Right cardiac atrium (tissue), 5 donors: ENCODE data around the gene OR7C1. TPM values are rescaled to one million over a fixed set of nuclear protein-coding genes. Genes with fewer than 3 reads are reported as not detected.
"Not testable (repeated sequence)": the region's sequence is repeated elsewhere in the genome, so short reads cannot be mapped to it uniquely, and the experiment has no call there.

Source experiments
- ATAC-seq, 2 donors: fragments of 200-7000 bp; cut with Tn5 transposase; one replicate each; pipeline versions ENCODE4 v1.8.0 to v1.9.1; 2020; ENCODE audit warnings: moderate library complexity in 2 of 2, mild to moderate bottlenecking in 1 of 2
- DNase-seq, 3 donors: peaks; one replicate each; pipeline ENCODE4 v3.0.0-alpha.2; 2020
- H3K27ac ChIP-seq: one replicate; pipeline ENCODE4 v1.5.1; 2013; ENCODE audit warnings: mild to moderate bottlenecking, low read length, control low read depth, moderate library complexity
- H3K27me3 ChIP-seq: one replicate; pipeline ENCODE4 v1.6.1; 2013; ENCODE audit not compliant: control insufficient read depth, insufficient read depth
- H3K4me1 ChIP-seq: one replicate; pipeline ENCODE4 v1.6.1; 2013; ENCODE audit warnings: low read length; ENCODE audit not compliant: control insufficient read depth, insufficient read depth
- H3K4me3 ChIP-seq: one replicate; pipeline ENCODE4 v1.5.1; 2013; ENCODE audit warnings: low read length, control low read depth
- H3K9me3 ChIP-seq: one replicate; pipeline ENCODE4 v1.6.1; 2013; ENCODE audit warnings: low read length; ENCODE audit not compliant: control insufficient read depth
- WGBS: extraction: QIAGEN DNeasy Blood & Tissue Kit; methylation state at CpG from one replicate; pipeline ENCODE4 v1.1.7; 2013; 5-methylcytosine and 5-hydroxymethylcytosine counted together
- intact Hi-C, 4 donors: fragments of 100-400 bp; cut with DNase I; formaldehyde crosslinking; loops; one replicate each; pipeline versions ENCODE4 v1.11.0 to v1.14.0; 2022 to 2023
- polyA plus RNA-seq: library from polyadenylated mRNA; stranded (reverse); fragments of 200-250 nt; gene quantifications from one replicate; pipeline ENCODE4 v1.2.3, GENCODE V29; 2013
- total RNA-seq, 4 donors: library from RNA; stranded (reverse); fragmentation: NEBNext Ultra II Directional; extraction: Animal tissue kit (Norgen Biotek cat#: 25700); gene quantifications; one replicate each; pipeline ENCODE4 v1.2.1, GENCODE V29; 2021
- donor health status: healthy with polysubstance abuse.
- donor health status: DM: no; HTN: yes; CAD: no.
- donor health status: DM: no; HTN: no; CAD: no.
- donor health status: DM: no; HTN: yes; CAD: no; lungs with severe emphysema.
- donor health status: DM: yes; HTN: yes; CAD: no.

The OR7C1 gene
- total and polyA plus RNA-seq, 5 donors = 0.05 TPM; not detected in 4

GRCh38 chr19:14774373-14774772 is 60.6 kb downstream of the OR7C1 start:
- Histone ChIP-seq H3K4me1 (no peaks in the 10 kb centered on the region), H3K27ac (no peak overlapping the region), H3K9me3 (no peaks in the 10 kb centered on the region), H3K4me3 (no peak overlapping the region), H3K27me3 (no peaks in the 10 kb centered on the region)
- WGBS = 76% methylated on average over 10 of the region's 10 CpGs
- DNase-seq (no peak), ATAC-seq (no peak)
- intact Hi-C loops = no loop called here

GRCh38 chr19:14773722-14774121 is 61.3 kb downstream of the OR7C1 start:
- WGBS = 77% methylated on average over 9 of the region's 9 CpGs
- not testable (repeated sequence) for H3K9me3 ChIP-seq, H3K27me3 ChIP-seq

GRCh38 chr19:14772995-14773394 is 62.0 kb downstream of the OR7C1 start:
- H3K4me1 ChIP-seq = no peaks in the 10 kb centered on the region
- no peaks in the 10 kb centered on the region for H3K27me3 ChIP-seq
- 89% methylated on average over 7 of the region's 7 CpGs for WGBS
- H3K27ac ChIP-seq = no peak overlapping the region
- H3K4me3 ChIP-seq = no peak overlapping the region
- ATAC-seq (no peak), DNase-seq (no peak)
- no peaks in the 10 kb centered on the region for H3K9me3 ChIP-seq
- intact Hi-C loops = no loop called here

More at GRCh38 chr19:14773722-14774121, 61.3 kb downstream of the OR7C1 start:
- H3K4me1 ChIP-seq, DNase-seq, intact Hi-C loops, ATAC-seq, H3K4me3 ChIP-seq, H3K27ac ChIP-seq: not testable (repeated sequence)

DNA sequence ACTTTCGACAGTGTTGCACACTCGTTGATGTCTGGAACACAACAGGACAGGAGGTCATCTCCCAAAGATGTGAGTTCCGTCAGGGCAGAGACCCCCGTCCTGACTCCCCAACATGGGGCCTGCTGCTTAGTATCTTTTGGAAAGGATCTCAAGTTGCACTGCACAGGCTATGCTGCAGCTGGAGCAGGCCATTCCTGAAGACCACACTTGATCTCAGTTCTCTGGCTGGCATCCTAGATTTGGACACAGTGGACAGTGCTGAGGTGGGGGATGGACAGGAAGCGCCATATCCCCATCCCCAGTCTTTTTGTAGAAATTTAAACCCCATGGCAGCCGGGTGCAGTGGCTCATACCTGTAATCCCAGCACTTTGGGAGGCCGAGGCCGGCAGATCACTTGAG is 62.5 kb downstream of the OR7C1 start:
- Histone ChIP-seq H3K4me3 (no peak overlapping the region), H3K27me3 (no peaks in the 10 kb centered on the region), H3K9me3 (no peaks in the 10 kb centered on the region), H3K4me1 (no peaks in the 10 kb centered on the region), H3K27ac (no peak overlapping the region)
- no peak for DNase-seq
- 81% methylated on average over 8 of the region's 8 CpGs for WGBS
- intact Hi-C loops = no loop called here
- no peak for ATAC-seq

GRCh38 chr19:14770944-14771839 is 63.8 kb downstream of the OR7C1 start:
- 71% methylated on average over 11 of the region's 11 CpGs for WGBS
- no peak overlapping the region for H3K4me3 ChIP-seq
- no peak for ATAC-seq
- intact Hi-C loops = no loop called here
- no peak overlapping the region for H3K27ac ChIP-seq
- DNase-seq = no peak
- H3K27me3 ChIP-seq = no peaks in the 10 kb centered on the region
- H3K4me1 ChIP-seq = no peaks in the 10 kb centered on the region
- no peaks in the 10 kb centered on the region for H3K9me3 ChIP-seq

GRCh38 chr19:14770136-14770535 is 64.8 kb downstream of the OR7C1 start:
- WGBS = 68% methylated on average over 5 of the region's 5 CpGs
- no peaks in the 10 kb centered on the region for H3K4me1 ChIP-seq
- ATAC-seq = no peak
- intact Hi-C loops = no loop called here
- no peaks in the 10 kb centered on the region for H3K27me3 ChIP-seq
- no peak overlapping the region for H3K27ac ChIP-seq
- no peak for DNase-seq
- no peak overlapping the region for H3K4me3 ChIP-seq
- H3K9me3 ChIP-seq = no peaks in the 10 kb centered on the region

GRCh38 chr19:14769201-14769600 is 65.8 kb downstream of the OR7C1 start:
- no peak overlapping the region for H3K27ac ChIP-seq
- no peak for ATAC-seq
- no peaks in the 10 kb centered on the region for H3K4me1 ChIP-seq
- H3K4me3 ChIP-seq = no peak overlapping the region
- intact Hi-C loops = no loop called here
- no peaks in the 10 kb centered on the region for H3K27me3 ChIP-seq
- DNase-seq = no peak
- 84% methylated on average over 5 of the region's 5 CpGs for WGBS
- H3K9me3 ChIP-seq = no peaks in the 10 kb centered on the region

DNA sequence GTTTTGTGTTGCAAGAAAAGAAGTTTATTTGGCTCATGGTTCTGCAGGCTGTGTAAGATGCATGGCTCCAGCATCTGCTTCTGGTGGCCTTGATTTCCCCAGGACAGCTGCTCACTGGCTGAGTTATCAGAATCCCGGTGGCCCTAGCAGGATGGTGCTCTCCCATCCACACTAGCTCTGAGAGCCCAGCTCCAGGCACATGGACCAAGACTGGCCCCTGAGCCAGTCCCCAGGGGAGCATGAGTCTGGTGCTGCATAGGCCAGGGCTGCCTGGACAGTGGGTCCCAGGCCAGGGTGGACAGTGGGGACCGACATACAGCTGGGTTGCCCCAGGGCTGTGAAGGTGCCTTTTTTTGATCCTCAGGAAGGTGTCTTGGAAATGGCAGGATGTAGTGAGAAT is 67.0 kb downstream of the OR7C1 start:
- 79% methylated on average over 2 of the region's 2 CpGs for WGBS
- DNase-seq (no peak), ATAC-seq (no peak)
- H3K27ac ChIP-seq = no peak overlapping the region
- H3K4me1 ChIP-seq = no peaks in the 10 kb centered on the region
- intact Hi-C loops = no loop called here
- no peaks in the 10 kb centered on the region for H3K27me3 ChIP-seq
- H3K9me3 ChIP-seq = no peaks in the 10 kb centered on the region
- no peak overlapping the region for H3K4me3 ChIP-seq

DNA sequence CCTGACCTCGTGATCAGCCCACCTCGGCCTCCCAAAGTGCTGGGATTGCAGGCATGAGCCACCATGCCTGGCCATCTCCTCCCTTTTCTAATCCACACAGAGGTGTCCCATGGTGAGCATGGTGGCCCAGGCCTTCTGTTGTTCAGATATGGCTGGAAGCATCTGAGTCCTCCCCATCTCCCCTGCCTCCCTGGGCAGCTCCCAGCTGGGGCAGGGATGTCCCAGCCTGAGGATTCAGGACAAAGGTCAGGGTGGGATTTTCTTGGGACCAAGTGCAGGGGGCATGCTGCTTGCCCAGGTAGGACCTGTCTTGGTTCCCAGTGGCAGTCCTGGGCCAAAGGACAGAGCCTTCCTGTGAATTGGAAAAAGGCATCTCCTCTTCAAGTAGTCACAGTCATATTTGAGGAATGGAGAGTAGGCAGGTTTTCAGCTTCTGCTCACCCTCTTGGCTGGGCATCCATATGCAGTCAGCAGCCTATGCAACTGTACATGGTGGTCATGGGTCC is 67.5 kb downstream of the OR7C1 start:
- WGBS = 80% methylated on average over 2 of the region's 2 CpGs

GRCh38 chr19:14765841-14766240 is 69.1 kb downstream of the OR7C1 start:
- 83% methylated on average over 15 of the region's 15 CpGs for WGBS
- H3K4me3 ChIP-seq, H3K4me1 ChIP-seq, DNase-seq, H3K27ac ChIP-seq, intact Hi-C loops, ATAC-seq, H3K27me3 ChIP-seq, H3K9me3 ChIP-seq: not testable (repeated sequence)

More for the DNA sequence above, 67.5 kb downstream of the OR7C1 start:
- Histone ChIP-seq H3K9me3 (no peaks in the 10 kb centered on the region), H3K4me1 (no peaks in the 10 kb centered on the region), H3K27ac (no peak overlapping the region), H3K27me3 (no peaks in the 10 kb centered on the region), H3K4me3 (no peak overlapping the region)
- ATAC-seq (no peak), DNase-seq (no peak)
- intact Hi-C loops = no loop called here

GRCh38 chr19:14765403-14765802 is 69.6 kb downstream of the OR7C1 start:
- H3K27ac ChIP-seq, H3K9me3 ChIP-seq, H3K4me3 ChIP-seq, H3K27me3 ChIP-seq, H3K4me1 ChIP-seq, DNase-seq, intact Hi-C loops: not testable (repeated sequence)
- WGBS = 89% methylated on average over 8 of the region's 18 CpGs
- ATAC-seq = peak in 1 of 2 donors; percentile 35
